Measurements from ENCODE around the gene SHC4.

Gene SHC4

GRCh38 chr15:48968066-48968465 is 4.3 kb upstream of the SHC4 start:
- no peak overlapping the region for H3K27ac ChIP-seq
- H3K9me3 ChIP-seq, result peaks cover 2% of the 10 kb centered on the region; the same call in 1 of the 2 replicates
- no peaks in the 10 kb centered on the region; the same call in 1 of the 2 replicates for H3K27me3 ChIP-seq
- H3K4me1 ChIP-seq, result peaks cover 29% of the 10 kb centered on the region
- H3K36me3 ChIP-seq, result no peaks in the 10 kb centered on the region
- no peak overlapping the region for H3K9ac ChIP-seq
- no peaks in the 10 kb centered on the region for H4K20me1 ChIP-seq
- H3K4me2 ChIP-seq, result no peak overlapping the region
- no peak for TF ChIP-seq Cebpa-rat (IDR thresholded peaks at IDR 0.05)
- H3K4me3 ChIP-seq, result no peak overlapping the region

GRCh38 chr15:48967336-48967735 is 3.6 kb upstream of the SHC4 start:
- no peak for TF ChIP-seq Cebpa-rat (IDR thresholded peaks at IDR 0.05)
- Histone ChIP-seq H3K27ac (no peak overlapping the region), H3K27me3 (no peaks in the 10 kb centered on the region; the same call in 1 of the 2 replicates), H4K20me1 (no peaks in the 10 kb centered on the region), H3K36me3 (no peaks in the 10 kb centered on the region), H3K4me1 (peaks cover 29% of the 10 kb centered on the region), H3K9me3 (peaks cover 9% of the 10 kb centered on the region; the same call in 1 of the 2 replicates), H3K9ac (no peak overlapping the region), H3K4me3 (no peak overlapping the region), H3K4me2 (no peak overlapping the region)

- Histone ChIP-seq H3K27me3 (no peaks in the 10 kb centered on the region; the same call in 1 of the 2 replicates), H3K4me3 (no peak overlapping the region), H3K36me3 (no peaks in the 10 kb centered on the region), H3K9ac (no peak overlapping the region), H3K9me3 (peaks cover 10% of the 10 kb centered on the region; the same call in 1 of the 2 replicates), H4K20me1 (no peaks in the 10 kb centered on the region), H3K4me2 (peak overlapping the region; percentile 0), H3K4me1 (peaks cover 29% of the 10 kb centered on the region), H3K27ac (no peak overlapping the region)
- no peak for TF ChIP-seq Cebpa-rat (IDR thresholded peaks at IDR 0.05)
Observed at GRCh38 chr15:48966595-48967301, 3.0 kb upstream of the SHC4 start.

GRCh38 chr15:48965972-48966371 is 2.3 kb upstream of the SHC4 start:
- peak overlapping the region; percentile 29 for H3K4me2 ChIP-seq
- H4K20me1 ChIP-seq, result no peaks in the 10 kb centered on the region
- H3K27me3 ChIP-seq, result no peaks in the 10 kb centered on the region; the same call in 1 of the 2 replicates
- no peak overlapping the region for H3K9ac ChIP-seq
- H3K4me3 ChIP-seq, result no peak overlapping the region
- H3K9me3 ChIP-seq, result peaks cover 10% of the 10 kb centered on the region; the same call in 1 of the 2 replicates
- H3K36me3 ChIP-seq, result no peaks in the 10 kb centered on the region
- TF ChIP-seq Cebpa-rat (IDR thresholded peaks at IDR 0.05), result 0 out of 2 replicates have a peak, but pooled peaks have one; percentile 58
- H3K4me1 ChIP-seq, result peaks cover 29% of the 10 kb centered on the region
- H3K27ac ChIP-seq, result no peak overlapping the region

- Histone ChIP-seq H3K9ac (no peak overlapping the region), H3K27me3 (no peaks in the 10 kb centered on the region; the same call in 1 of the 2 replicates), H3K36me3 (no peaks in the 10 kb centered on the region), H3K4me1 (peaks cover 29% of the 10 kb centered on the region), H4K20me1 (no peaks in the 10 kb centered on the region), H3K27ac (no peak overlapping the region), H3K4me2 (peak overlapping the region; percentile 63), H3K9me3 (peaks cover 10% of the 10 kb centered on the region; the same call in 1 of the 2 replicates), H3K4me3 (no peak overlapping the region)
- TF ChIP-seq Cebpa-rat (IDR thresholded peaks at IDR 0.05), result no peak
Observed at GRCh38 chr15:48964898-48965297, 1.2 kb upstream of the SHC4 start.

- peaks cover 10% of the 10 kb centered on the region; the same call in 1 of the 2 replicates for H3K9me3 ChIP-seq
- no peak overlapping the region for H3K4me3 ChIP-seq
- no peak overlapping the region for H3K27ac ChIP-seq
- H3K9ac ChIP-seq, result no peak overlapping the region
- TF ChIP-seq Cebpa-rat (IDR thresholded peaks at IDR 0.05), result no peak
- no peaks in the 10 kb centered on the region for H3K36me3 ChIP-seq
- no peak overlapping the region for H3K4me2 ChIP-seq
- H3K27me3 ChIP-seq, result no peaks in the 10 kb centered on the region; the same call in 1 of the 2 replicates
- no peaks in the 10 kb centered on the region for H4K20me1 ChIP-seq
- H3K4me1 ChIP-seq, result peaks cover 29% of the 10 kb centered on the region
Observed at GRCh38 chr15:48962662-48963523, 826 bp downstream of the SHC4 start.

- Histone ChIP-seq H3K9me3 (no peaks in the 10 kb centered on the region), H3K27ac (no peak overlapping the region), H3K9ac (no peak overlapping the region), H3K4me3 (no peak overlapping the region), H3K27me3 (no peaks in the 10 kb centered on the region), H3K4me1 (no peaks in the 10 kb centered on the region), H3K36me3 (no peaks in the 10 kb centered on the region), H4K20me1 (no peaks in the 10 kb centered on the region), H3K4me2 (no peak overlapping the region)
- TF ChIP-seq Cebpa-rat (IDR thresholded peaks at IDR 0.05), result no peak
Observed at GRCh38 chr15:48955967-48956366, 7.8 kb downstream of the SHC4 start.

GRCh38 chr15:48955370-48955769 is 8.3 kb downstream of the SHC4 start:
- no peak for TF ChIP-seq Cebpa-rat (IDR thresholded peaks at IDR 0.05)
- Histone ChIP-seq H3K4me1 (no peaks in the 10 kb centered on the region), H4K20me1 (no peaks in the 10 kb centered on the region), H3K27ac (no peak overlapping the region), H3K4me3 (no peak overlapping the region), H3K9me3 (no peaks in the 10 kb centered on the region), H3K27me3 (no peaks in the 10 kb centered on the region), H3K4me2 (no peak overlapping the region), H3K36me3 (no peaks in the 10 kb centered on the region), H3K9ac (no peak overlapping the region)

- no peak overlapping the region for H3K4me2 ChIP-seq
- no peaks in the 10 kb centered on the region for H3K4me1 ChIP-seq
- no peak overlapping the region for H3K9ac ChIP-seq
- no peaks in the 10 kb centered on the region for H3K27me3 ChIP-seq
- H3K27ac ChIP-seq, result no peak overlapping the region
- no peak for TF ChIP-seq Cebpa-rat (IDR thresholded peaks at IDR 0.05)
- H3K9me3 ChIP-seq, result no peaks in the 10 kb centered on the region
- H4K20me1 ChIP-seq, result no peaks in the 10 kb centered on the region
- H3K36me3 ChIP-seq, result no peaks in the 10 kb centered on the region
- H3K4me3 ChIP-seq, result no peak overlapping the region
Observed at GRCh38 chr15:48954538-48954937, 9.2 kb downstream of the SHC4 start.

GRCh38 chr15:48946840-48947187 is 16.9 kb downstream of the SHC4 start:
- Histone ChIP-seq H3K27ac (no peak overlapping the region), H3K9me3 (no peaks in the 10 kb centered on the region), H4K20me1 (no peaks in the 10 kb centered on the region), H3K36me3 (no peaks in the 10 kb centered on the region), H3K4me2 (no peak overlapping the region), H3K9ac (no peak overlapping the region), H3K4me1 (peaks cover 22% of the 10 kb centered on the region), H3K4me3 (no peak overlapping the region), H3K27me3 (no peaks in the 10 kb centered on the region)
- no peak for TF ChIP-seq Cebpa-rat (IDR thresholded peaks at IDR 0.05)
